T-cell (primary cell): ENCODE data around the gene MPIG6B. TPM values are rescaled to one million over a fixed set of nuclear protein-coding genes. Genes with fewer than 3 reads are reported as not detected.

Source experiments
- ATAC-seq, 4 experiments: fragments of 200-7000 bp in 3 of 4; fragments of 150-1000 bp in 1 of 4; cut with Tn5 transposase; replicated peaks in 1 of 4; 1 replicate in 3 of 4; 2 replicates in 1 of 4; pipeline ENCODE4 v1.10.0; 2021; ENCODE audit warnings: moderate library complexity in 3 of 4, mild to moderate bottlenecking in 2 of 4, moderate number of reproducible peaks in 1 of 4
- CTCF ChIA-PET, 2 donors: fragments of 300-600 bp; sonication (Branson Sonifier 250); formaldehyde crosslinking; loops; one replicate each; lab custom pipeline; 2022; ENCODE audit warnings: antibody characterized with exemption in 2 of 2; lab: Charles Lee
- POLR2A ChIA-PET, 2 donors: fragments of 300-600 bp; sonication (Branson Sonifier 250); formaldehyde crosslinking; loops; one replicate each; lab custom pipeline; 2022; ENCODE audit warnings: antibody characterized with exemption in 2 of 2; lab: Charles Lee
- DNase-seq, 35 experiments: peaks; one replicate each; pipeline versions ENCODE4 v3.0.0 to v3.0.0-alpha.2; 2013 to 2023
- H3K27ac ChIP-seq: one replicate; pipeline ENCODE4 v1.5.1; 2013; ENCODE audit warnings: low read length
- H3K27me3 ChIP-seq, 2 experiments: replicated peaks in 1 of 2; 1 replicate in 1 of 2; 2 replicates in 1 of 2; pipeline versions ENCODE4 v1.6.1 to v1.7.0; 2013; ENCODE audit warnings: low read length in 1 of 2, mixed read lengths in 1 of 2; ENCODE audit not compliant: control insufficient read depth in 2 of 2, insufficient read depth in 2 of 2; ENCODE audit errors: extremely low read depth in 1 of 2
- H3K36me3 ChIP-seq, 2 donors: 1 replicate in 1 of 2; 2 replicates in 1 of 2; pipeline versions ENCODE4 v1.6.1 to v1.7.0; 2013; ENCODE audit warnings: low read length in 1 of 2; ENCODE audit not compliant: control insufficient read depth in 2 of 2, insufficient read depth in 1 of 2; ENCODE audit errors: extremely low read depth in 1 of 2
- H3K4me1 ChIP-seq, 2 experiments: 1 replicate in 1 of 2; 2 replicates in 1 of 2; pipeline versions ENCODE4 v1.6.1 to v1.7.0; 2013; ENCODE audit warnings: low read length in 2 of 2, mixed read lengths in 1 of 2; ENCODE audit not compliant: insufficient read depth in 2 of 2, control insufficient read depth in 1 of 2; ENCODE audit errors: extremely low read depth in 1 of 2
- H3K4me3 ChIP-seq, 2 donors: 1 replicate in 1 of 2; 2 replicates in 1 of 2; pipeline versions ENCODE4 v1.5.1 to v1.7.0; 2013; ENCODE audit warnings: mild to moderate bottlenecking in 2 of 2, low read length in 1 of 2, moderate library complexity in 1 of 2; ENCODE audit not compliant: control insufficient read depth in 1 of 2; ENCODE audit errors: extremely low read depth in 1 of 2
- H3K9me3 ChIP-seq: 2 replicates; pipeline ENCODE4 v1.7.0; 2013
- H3K27ac Mint-ChIP-seq, 2 donors: one replicate each; pipeline ENCODE4 v1.8.0; 2020 to 2021; ENCODE audit warnings: mild to moderate bottlenecking in 2 of 2, mixed read lengths in 2 of 2
- H3K27me3 Mint-ChIP-seq, 2 donors: one replicate each; pipeline ENCODE4 v1.8.0; 2021 to 2022; ENCODE audit warnings: mixed read lengths in 2 of 2
- H3K36me3 Mint-ChIP-seq: one replicate; pipeline ENCODE4 v1.8.0; 2021; ENCODE audit warnings: mixed read lengths
- H3K4me1 Mint-ChIP-seq, 3 donors: one replicate each; pipeline ENCODE4 v1.8.0; 2020 to 2022; ENCODE audit warnings: mixed read lengths in 3 of 3, mild to moderate bottlenecking in 1 of 3
- H3K4me3 Mint-ChIP-seq, 3 donors: one replicate each; pipeline ENCODE4 v1.8.0; 2020 to 2022; ENCODE audit warnings: mild to moderate bottlenecking in 3 of 3, mixed read lengths in 3 of 3, moderate library complexity in 3 of 3
- H3K9me3 Mint-ChIP-seq, 3 donors: one replicate each; pipeline ENCODE4 v1.8.0; 2020 to 2022; ENCODE audit warnings: mixed read lengths in 3 of 3
- WGBS: methylation state at CpG from one replicate; pipeline ENCODE4 v1.1.5; 2013; ENCODE audit warnings: missing lambda C conversion rate; ENCODE audit not compliant: insufficient coverage; 5-methylcytosine and 5-hydroxymethylcytosine counted together
- total RNA-seq, 35 experiments: library from RNA in 6 of 35; stranded (reverse) in 6 of 35; fragments of 120-200 nt in 1 of 35; gene quantifications; one replicate each; pipeline versions ENCODE4 v1.2.1 to v1.2.4 and lab custom pipeline; 2013 to 2026

The MPIG6B gene
- total RNA-seq, 5 donors from 2014 or later (not counting 1 experiment from before 2014, with no cell fraction given), result 0.26 to 2.6 (median 0.30) TPM

DNA sequence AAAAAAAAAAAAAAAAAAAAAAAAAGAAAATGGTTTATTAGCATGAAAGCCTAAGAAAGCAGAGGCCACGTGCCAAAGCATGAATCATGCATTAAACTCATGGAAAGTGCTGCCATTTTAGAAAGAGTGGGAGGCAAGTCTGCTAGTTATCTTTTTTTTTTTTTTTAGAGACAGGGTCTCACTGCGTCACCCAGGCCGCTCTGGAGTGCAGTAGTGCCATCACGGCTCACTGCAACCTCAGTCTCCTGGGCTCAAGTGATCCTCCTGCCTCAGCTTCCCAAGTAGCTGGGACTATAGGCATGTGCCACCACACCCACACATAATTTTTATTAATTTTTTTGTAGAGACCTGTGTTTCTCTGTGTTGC, 48.8 kb downstream of the MPIG6B start:
- H3K36me3 Mint-ChIP-seq, result no peaks in the 10 kb centered on the region
- H3K4me3 ChIP-seq, result peak overlapping the region in 1 of 2 donors; percentile 20
- ATAC-seq (peak in 2 of 4 experiments; percentile 5 to 31), DNase-seq (peak in 2 of 35 experiments; percentile 16 to 33)
- CTCF ChIA-PET, result interaction anchor here in 1 of 2 donors (0.7 to 1.0 kb wide), 3 partner anchors 42 to 224 kb away, joined by 3 to 5 read pairs (median 3); no protein-coding TSS in a partner anchor
- no peaks in the 10 kb centered on the region for H3K36me3 ChIP-seq
- H3K27ac Mint-ChIP-seq, result no peak overlapping the region
- POLR2A ChIA-PET, result interaction anchor here in 1 of 2 donors (0.6 kb wide), 1 partner anchor 594 kb away, joined by 9 read pairs; no protein-coding TSS in a partner anchor
- peaks cover 38 to 47% (median 46%) of the 10 kb centered on the region in 3 donors for H3K4me1 Mint-ChIP-seq
- WGBS, result no CpG with 5 or more reads among the region's 4 CpGs
- no peak overlapping the region for H3K27ac ChIP-seq
- H3K4me3 Mint-ChIP-seq, result peak overlapping the region in 1 of 3 donors; percentile 63
- no peaks in the 10 kb centered on the region for H3K9me3 Mint-ChIP-seq
- H3K9me3 ChIP-seq, result no peaks in the 10 kb centered on the region
- no peaks in the 10 kb centered on the region for H3K27me3 Mint-ChIP-seq
- no peaks in the 10 kb centered on the region for H3K27me3 ChIP-seq
- H3K4me1 ChIP-seq, result peaks cover 10 to 66% of the 10 kb centered on the region in 2 experiments

DNA sequence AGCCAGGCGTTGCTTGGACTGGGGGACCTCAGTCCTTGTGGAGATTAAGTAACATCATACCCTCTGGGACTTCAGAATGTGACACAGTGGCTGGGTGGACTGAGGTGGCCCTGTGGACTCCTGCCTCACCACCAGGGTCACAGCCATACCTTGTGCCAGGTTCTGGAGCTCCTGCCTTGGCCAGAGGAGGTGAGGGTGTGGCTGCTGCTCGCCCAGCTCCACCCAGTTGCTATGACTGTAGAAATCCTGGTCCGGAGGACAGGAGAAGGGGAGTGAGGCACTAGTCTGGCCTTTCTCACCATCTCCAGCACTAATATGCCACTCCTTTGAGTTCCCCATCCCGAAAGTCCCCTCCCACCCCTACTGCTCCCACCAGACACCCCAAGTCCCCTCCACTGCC, 52.0 kb downstream of the MPIG6B start:
- CTCF ChIA-PET, result no interaction called here
- POLR2A ChIA-PET, result interaction anchor here in 1 of 2 donors (0.6 kb wide), 1 partner anchor 63 kb away, joined by 3 read pairs; no protein-coding TSS in a partner anchor
- peaks cover 10 to 72% of the 10 kb centered on the region in 2 experiments for H3K4me1 ChIP-seq
- no peak for DNase-seq
- no peaks in the 10 kb centered on the region for H3K27me3 ChIP-seq
- Mint-ChIP-seq H3K27ac (no peak overlapping the region), H3K9me3 (no peaks in the 10 kb centered on the region), H3K36me3 (peaks cover 3% of the 10 kb centered on the region), H3K27me3 (no peaks in the 10 kb centered on the region), H3K4me1 (peaks cover 42 to 50% (median 42%) of the 10 kb centered on the region in 3 donors), H3K4me3 (peak overlapping the region in 1 of 3 donors; percentile 54)
- no peak overlapping the region for H3K27ac ChIP-seq
- H3K4me3 ChIP-seq, result no peak overlapping the region
- no peak for ATAC-seq
- no peaks in the 10 kb centered on the region for H3K9me3 ChIP-seq
- WGBS, result 100% methylated on average over 1 of the region's 4 CpGs
- peaks cover 13 to 15% of the 10 kb centered on the region in 2 donors for H3K36me3 ChIP-seq

DNA sequence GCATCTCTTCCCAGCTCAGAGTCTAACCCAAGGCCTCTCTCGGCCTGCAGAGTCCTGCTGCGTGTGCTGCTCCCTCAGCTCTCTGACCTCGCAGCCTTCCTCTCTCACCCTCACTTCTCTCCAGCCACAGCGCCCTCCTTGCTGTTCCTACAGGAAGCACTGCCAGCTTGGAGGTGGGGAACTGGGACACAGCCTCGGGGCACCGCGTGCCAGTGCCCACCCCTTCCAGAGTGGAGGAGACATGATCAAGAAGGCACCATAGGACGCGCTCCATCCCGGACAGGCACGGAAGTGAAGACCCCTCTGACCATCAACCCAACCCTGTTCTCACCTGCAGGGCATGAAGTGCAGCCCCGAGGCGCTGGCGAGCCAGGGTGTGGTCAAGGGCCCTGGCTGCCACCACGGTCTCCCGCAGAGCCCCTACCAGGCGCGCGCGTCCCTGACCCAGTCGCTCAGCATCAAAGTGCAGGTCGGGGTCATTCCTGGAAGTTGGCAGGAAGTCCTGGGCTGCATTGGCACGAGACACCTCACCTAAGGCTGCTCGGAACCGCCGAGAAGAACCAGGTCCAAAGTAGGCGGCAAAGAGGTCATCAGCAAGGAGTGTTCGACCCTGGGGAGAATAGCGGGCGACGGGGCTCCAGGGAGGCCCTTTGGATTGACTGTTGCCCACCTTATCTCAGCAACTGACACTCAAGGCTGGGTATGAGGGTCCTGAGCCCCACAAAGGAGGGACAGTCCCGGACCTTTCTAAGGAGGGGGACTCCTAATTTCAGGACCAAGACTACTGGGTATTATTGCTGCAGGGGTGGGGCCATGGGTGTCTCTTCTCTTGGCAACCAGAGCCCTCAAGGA, 52.7 kb downstream of the MPIG6B start:
- WGBS, result 94% methylated on average over 28 of the region's 32 CpGs
- Histone ChIP-seq H3K4me1 (peaks cover 10 to 66% of the 10 kb centered on the region in 2 experiments), H3K4me3 (no peak overlapping the region)

More for the DNA sequence above, 52.7 kb downstream of the MPIG6B start:
- ATAC-seq, result no peak
- peaks cover 9% of the 10 kb centered on the region for H3K36me3 Mint-ChIP-seq
- CTCF ChIA-PET, result no interaction called here
- H3K4me3 Mint-ChIP-seq, result peak overlapping the region in 1 of 3 donors; percentile 54
- H3K4me1 Mint-ChIP-seq, result peaks cover 39 to 50% (median 42%) of the 10 kb centered on the region in 3 donors
- H3K9me3 ChIP-seq, result no peaks in the 10 kb centered on the region
- DNase-seq, result no peak
- POLR2A ChIA-PET, result no interaction called here
- peaks cover 17 to 21% of the 10 kb centered on the region in 2 donors for H3K36me3 ChIP-seq
- no peak overlapping the region for H3K27ac ChIP-seq
- no peak overlapping the region for H3K27ac Mint-ChIP-seq
- H3K27me3 Mint-ChIP-seq, result no peaks in the 10 kb centered on the region
- no peaks in the 10 kb centered on the region for H3K9me3 Mint-ChIP-seq
- no peaks in the 10 kb centered on the region for H3K27me3 ChIP-seq

Other genes starting within 250 kb of the MPIG6B start
- 10 to 100 TPM; 15.7 to 21.7 (median 16.1) TPM for gene MICB, start 225.2 kb upstream of the MPIG6B start, total RNA-seq
- gene MCCD1, start 194.4 kb upstream of the MPIG6B start, total RNA-seq, result not detected
- 100 to 1,000 TPM; 507 to 669 (median 631) TPM for gene DDX39B, start 181.4 kb upstream of the MPIG6B start, total RNA-seq
- gene ATP6V1G2, start 176.8 kb upstream of the MPIG6B start, total RNA-seq, result 1 to 10 TPM; 3.1 to 5.7 (median 4.1) TPM
- 10 to 100 TPM in 3 of 5 donors, 1 to 10 TPM in 2; 6.9 to 17.1 (median 11.6) TPM for gene NFKBIL1, start 175.8 kb upstream of the MPIG6B start, total RNA-seq
- gene LTA, start 151.1 kb upstream of the MPIG6B start, total RNA-seq, result 10 to 100 TPM; 12.5 to 23.9 (median 17.9) TPM
- gene TNF, start 147.8 kb upstream of the MPIG6B start, total RNA-seq, result 10 to 100 TPM; 13.8 to 28.0 (median 25.0) TPM
- 100 to 1,000 TPM; 398 to 926 (median 813) TPM for gene LTB, start 140.9 kb upstream of the MPIG6B start, total RNA-seq
- 10 to 100 TPM; 13.4 to 28.0 (median 20.4) TPM for gene LST1, start 137.1 kb upstream of the MPIG6B start, total RNA-seq
- 10 to 100 TPM; 13.6 to 38.0 (median 16.0) TPM for gene NCR3, start 130.4 kb upstream of the MPIG6B start, total RNA-seq
- 10 to 100 TPM in 4 of 5 donors, 1 to 10 TPM in 1; 7.6 to 54.3 (median 18.1) TPM for gene AIF1, start 108.1 kb upstream of the MPIG6B start, total RNA-seq
- 100 to 1,000 TPM; 222 to 246 (median 230) TPM for gene PRRC2A, start 102.7 kb upstream of the MPIG6B start, total RNA-seq
- 100 to 1,000 TPM; 257 to 317 (median 301) TPM for gene BAG6, start 70.7 kb upstream of the MPIG6B start, total RNA-seq
- gene APOM, start 67.5 kb upstream of the MPIG6B start, total RNA-seq, result 1 to 10 TPM; 1.4 to 3.6 (median 3.2) TPM
- gene C6orf47, start 62.6 kb upstream of the MPIG6B start, total RNA-seq, result 10 to 100 TPM; 16.3 to 36.2 (median 33.4) TPM
- gene GPANK1, start 58.4 kb upstream of the MPIG6B start, total RNA-seq, result 10 to 100 TPM; 13.0 to 27.6 (median 23.3) TPM
- 100 to 1,000 TPM in 4 of 5 donors, 10 to 100 TPM in 1; 98.4 to 129 (median 126) TPM for gene CSNK2B, start 57.3 kb upstream of the MPIG6B start, total RNA-seq
- 10 to 100 TPM; 29.7 to 50.5 (median 40.9) TPM for gene LY6G5B, start 53.4 kb upstream of the MPIG6B start, total RNA-seq
- 1 to 10 TPM in 4 of 5 donors, under 1 TPM in 1; 0.75 to 8.8 (median 5.8) TPM for gene LY6G5C, start 42.3 kb upstream of the MPIG6B start, total RNA-seq
- 10 to 100 TPM; 58.2 to 74.4 (median 61.2) TPM for gene ABHD16A, start 20.0 kb upstream of the MPIG6B start, total RNA-seq
- not detected for gene LY6G6F, start 16.5 kb upstream of the MPIG6B start, total RNA-seq
- not detected for gene LY6G6D, start 8.0 kb upstream of the MPIG6B start, total RNA-seq
- gene LY6G6C, start 1.6 kb upstream of the MPIG6B start, total RNA-seq, result not detected
- 10 to 100 TPM in 4 of 5 donors, 1 to 10 TPM in 1; 9.0 to 13.2 (median 11.5) TPM for gene DDAH2, start 5.9 kb downstream of the MPIG6B start, total RNA-seq
- 100 to 1,000 TPM in 4 of 5 donors, 10 to 100 TPM in 1; 89.5 to 146 (median 112) TPM for gene CLIC1, start 13.2 kb downstream of the MPIG6B start, total RNA-seq
- gene MSH5, start 16.6 kb downstream of the MPIG6B start, total RNA-seq, result 10 to 100 TPM; 13.7 to 22.4 (median 14.4) TPM
- 10 to 100 TPM in 1 of 5 donors, 1 to 10 TPM in 4; 3.1 to 10.7 (median 4.1) TPM for gene SAPCD1, start 39.3 kb downstream of the MPIG6B start, total RNA-seq
- 1 to 10 TPM; 1.4 to 8.0 (median 2.1) TPM for gene VWA7, start 54.0 kb downstream of the MPIG6B start, total RNA-seq
- gene VARS1, start 72.4 kb downstream of the MPIG6B start, total RNA-seq, result 10 to 100 TPM; 44.4 to 71.0 (median 62.5) TPM
- 10 to 100 TPM; 24.2 to 36.4 (median 30.6) TPM for gene LSM2, start 83.6 kb downstream of the MPIG6B start, total RNA-seq
- gene HSPA1L, start 91.9 kb downstream of the MPIG6B start, total RNA-seq, result 1 to 10 TPM; 2.8 to 8.5 (median 8.1) TPM
- 100 to 1,000 TPM in 1 of 5 donors, 10 to 100 TPM in 2, 1 to 10 TPM in 2; 8.8 to 117 (median 77.9) TPM for gene HSPA1A, start 92.2 kb downstream of the MPIG6B start, total RNA-seq
- gene HSPA1B, start 104.4 kb downstream of the MPIG6B start, total RNA-seq, result 100 to 1,000 TPM in 1 of 5 donors, 10 to 100 TPM in 2, 1 to 10 TPM in 2; 6.3 to 105 (median 67.9) TPM
- 10 to 100 TPM; 15.9 to 29.2 (median 19.9) TPM for gene NEU1, start 139.4 kb downstream of the MPIG6B start, total RNA-seq
- under 1 TPM in 3 of 5 donors, not detected in 2; 0.13 to 0.96 (median 0.57) TPM for gene SLC44A4, start 155.6 kb downstream of the MPIG6B start, total RNA-seq
- gene EHMT2, start 174.3 kb downstream of the MPIG6B start, total RNA-seq, result 10 to 100 TPM; 49.1 to 83.8 (median 78.9) TPM
- 1 to 10 TPM; 1.0 to 3.5 (median 3.1) TPM for gene ZBTB12, start 178.7 kb downstream of the MPIG6B start, total RNA-seq
- gene C2, start 204.3 kb downstream of the MPIG6B start, total RNA-seq, result 1 to 10 TPM; 1.3 to 5.1 (median 3.7) TPM
- 1 to 10 TPM in 3 of 5 donors, not detected in 2; 1.3 to 2.2 (median 1.8) TPM for gene CFB, start 222.7 kb downstream of the MPIG6B start, total RNA-seq
- gene NELFE, start 235.6 kb downstream of the MPIG6B start, total RNA-seq, result 10 to 100 TPM; 47.5 to 51.0 (median 49.4) TPM
- gene SKIC2, start 235.8 kb downstream of the MPIG6B start, total RNA-seq, result 100 to 1,000 TPM; 104 to 169 (median 112) TPM
- 10 to 100 TPM; 30.2 to 53.2 (median 35.4) TPM for gene DXO, start 248.8 kb downstream of the MPIG6B start, total RNA-seq